Parathyroid adenoma (tissue), 2 donors: ENCODE measurements around the gene CEP83.

Experiments
- H2AFZ ChIP-seq: fragments of 300-600 bp; sonication (generic); one replicate; pipeline ENCODE4 v1.7.0; 2017; ENCODE audit warnings: antibody characterized with exemption, mild to moderate bottlenecking
- H3K27ac ChIP-seq: fragments of 300-600 bp; sonication (generic); one replicate; pipeline ENCODE4 v1.7.0; 2017
- H3K27me3 ChIP-seq: fragments of 300-600 bp; sonication (generic); one replicate; pipeline ENCODE4 v1.7.0; 2017; ENCODE audit warnings: low read length; ENCODE audit not compliant: control insufficient read depth, insufficient read depth
- H3K36me3 ChIP-seq: fragments of 300-600 bp; sonication (generic); one replicate; pipeline ENCODE4 v1.7.0; 2017; ENCODE audit warnings: low read length; ENCODE audit not compliant: control insufficient read depth, insufficient read depth
- H3K4me1 ChIP-seq: fragments of 300-600 bp; sonication (generic); one replicate; pipeline ENCODE4 v1.7.0; 2017; ENCODE audit warnings: control low read depth
- H3K4me2 ChIP-seq: fragments of 300-600 bp; sonication (generic); one replicate; pipeline ENCODE4 v1.7.0; 2017; ENCODE audit warnings: low read length
- H3K4me3 ChIP-seq: fragments of 300-600 bp; sonication (generic); one replicate; pipeline ENCODE4 v1.7.0; 2017; ENCODE audit warnings: low read depth, low read length
- H3K79me2 ChIP-seq: fragments of 300-600 bp; sonication (generic); one replicate; pipeline ENCODE4 v1.7.0; 2017; ENCODE audit warnings: control low read depth
- H3K9ac ChIP-seq: fragments of 300-600 bp; sonication (generic); one replicate; pipeline ENCODE4 v1.7.0; 2017; ENCODE audit warnings: mild to moderate bottlenecking
- H3K9me3 ChIP-seq: fragments of 300-600 bp; sonication (generic); one replicate; pipeline ENCODE4 v1.7.0; 2017; ENCODE audit warnings: low read length; ENCODE audit not compliant: control insufficient read depth
- TF ChIP-seq, protein P1 (sequence below): fragments of 300-600 bp; sonication (generic); IDR thresholded peaks from one replicate; pipeline ENCODE4 v1.7.0; 2017; ENCODE audit warnings: antibody characterized with exemption, mild to moderate bottlenecking
- donor health status: primary hyperparathyroidism.

CEP83 gene

DNA sequence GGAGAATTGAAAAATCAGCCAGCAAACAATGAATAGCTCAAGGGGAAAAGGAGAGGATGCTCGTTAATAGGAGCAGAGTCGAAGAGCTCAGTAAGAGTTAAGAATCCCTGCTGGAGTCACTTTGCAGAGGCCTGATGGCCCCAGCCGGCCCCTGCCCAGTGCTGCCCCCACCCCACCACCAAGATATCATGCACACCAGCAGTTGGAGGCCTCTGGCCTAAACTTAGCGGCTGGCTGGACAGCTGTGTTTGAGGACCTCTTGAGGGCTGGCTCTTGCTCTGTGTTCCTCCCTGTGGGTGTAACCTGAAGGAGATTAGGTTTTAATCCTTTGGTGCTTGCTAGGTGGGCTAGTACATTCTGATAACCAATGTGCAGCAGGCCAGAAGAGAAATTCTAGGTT lies 169.3 kb downstream of the CEP83 start:
- Histone ChIP-seq H3K27me3 (no peaks in the 10 kb centered on the region), H3K4me1 (no peaks in the 10 kb centered on the region), H2AFZ (no peak overlapping the region), H3K4me2 (no peak overlapping the region), H3K9me3 (no peaks in the 10 kb centered on the region), H3K36me3 (no peaks in the 10 kb centered on the region), H3K79me2 (no peaks in the 10 kb centered on the region), H3K9ac (no peak overlapping the region), H3K4me3 (no peak overlapping the region), H3K27ac (no peak overlapping the region)
- TF ChIP-seq, protein P1, sequence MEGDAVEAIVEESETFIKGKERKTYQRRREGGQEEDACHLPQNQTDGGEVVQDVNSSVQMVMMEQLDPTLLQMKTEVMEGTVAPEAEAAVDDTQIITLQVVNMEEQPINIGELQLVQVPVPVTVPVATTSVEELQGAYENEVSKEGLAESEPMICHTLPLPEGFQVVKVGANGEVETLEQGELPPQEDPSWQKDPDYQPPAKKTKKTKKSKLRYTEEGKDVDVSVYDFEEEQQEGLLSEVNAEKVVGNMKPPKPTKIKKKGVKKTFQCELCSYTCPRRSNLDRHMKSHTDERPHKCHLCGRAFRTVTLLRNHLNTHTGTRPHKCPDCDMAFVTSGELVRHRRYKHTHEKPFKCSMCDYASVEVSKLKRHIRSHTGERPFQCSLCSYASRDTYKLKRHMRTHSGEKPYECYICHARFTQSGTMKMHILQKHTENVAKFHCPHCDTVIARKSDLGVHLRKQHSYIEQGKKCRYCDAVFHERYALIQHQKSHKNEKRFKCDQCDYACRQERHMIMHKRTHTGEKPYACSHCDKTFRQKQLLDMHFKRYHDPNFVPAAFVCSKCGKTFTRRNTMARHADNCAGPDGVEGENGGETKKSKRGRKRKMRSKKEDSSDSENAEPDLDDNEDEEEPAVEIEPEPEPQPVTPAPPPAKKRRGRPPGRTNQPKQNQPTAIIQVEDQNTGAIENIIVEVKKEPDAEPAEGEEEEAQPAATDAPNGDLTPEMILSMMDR, result no peak

DNA sequence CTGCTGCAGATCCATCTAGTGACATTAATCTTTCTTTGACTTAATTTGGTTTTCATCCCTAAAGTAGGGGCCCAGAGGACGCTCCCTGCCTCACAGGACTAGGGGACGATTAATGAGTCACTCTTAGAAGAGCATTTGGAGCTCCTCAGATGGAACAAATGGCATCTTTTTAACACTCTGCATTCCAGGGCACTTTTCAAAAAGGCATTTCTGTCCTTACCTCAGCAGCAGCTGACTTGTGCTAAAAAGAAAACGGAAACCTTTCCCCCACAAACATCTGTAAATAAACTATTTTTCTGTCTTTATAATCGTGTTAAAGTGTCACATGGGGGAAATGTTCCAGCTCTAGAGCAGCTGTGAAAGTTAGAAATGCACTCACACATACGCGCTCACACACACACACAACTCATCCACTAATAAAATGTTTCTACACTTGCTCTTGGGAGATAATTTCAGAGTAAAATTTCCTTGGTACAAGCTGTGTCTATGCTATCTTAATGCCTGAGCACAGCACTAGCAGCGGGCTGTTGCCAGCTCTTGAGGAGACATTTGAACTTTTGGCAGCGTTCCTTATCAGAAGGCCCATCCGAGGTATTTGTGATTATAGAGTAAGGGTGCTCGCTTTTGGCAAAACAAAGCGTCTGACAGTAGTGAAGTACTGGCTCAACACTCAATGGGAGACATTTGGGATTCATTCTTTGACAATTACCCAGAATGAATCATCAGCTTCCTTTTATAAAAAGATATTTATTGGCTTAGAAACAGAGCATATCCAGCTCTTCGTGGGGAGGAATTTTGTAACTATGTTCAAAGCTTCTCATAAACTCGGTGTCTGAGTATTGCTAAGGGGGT lies 170.0 kb downstream of the CEP83 start:
- H3K27ac ChIP-seq, result no peak overlapping the region
- H3K4me1 ChIP-seq, result no peaks in the 10 kb centered on the region

DNA sequence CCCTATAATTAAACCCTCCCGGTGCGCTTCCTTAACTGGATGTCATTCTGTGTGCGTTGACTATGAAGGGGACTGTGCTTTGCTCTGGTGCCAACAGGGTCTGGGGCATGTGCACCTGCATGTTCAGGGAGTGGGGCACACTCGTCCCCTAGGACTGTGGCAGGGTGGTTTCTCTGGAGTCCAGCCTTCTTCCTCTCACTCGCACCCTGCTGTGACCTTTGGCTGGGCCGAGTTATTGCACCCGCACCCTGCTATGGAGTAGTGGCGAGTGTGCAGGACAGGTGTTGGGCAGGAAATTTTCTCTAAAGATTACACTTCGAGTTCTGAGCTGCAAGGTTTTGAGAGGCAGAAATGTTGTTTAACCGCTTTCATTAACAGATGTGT lies 172.4 kb downstream of the CEP83 start:
- no peak overlapping the region for H3K4me2 ChIP-seq
- no peaks in the 10 kb centered on the region for H3K9me3 ChIP-seq
- no peaks in the 10 kb centered on the region for H3K79me2 ChIP-seq
- H3K27me3 ChIP-seq, result no peaks in the 10 kb centered on the region
- no peak overlapping the region for H3K9ac ChIP-seq
- H2AFZ ChIP-seq, result no peak overlapping the region
- TF ChIP-seq, protein P1, result no peak
- H3K27ac ChIP-seq, result no peak overlapping the region
- H3K4me3 ChIP-seq, result no peak overlapping the region
- no peaks in the 10 kb centered on the region for H3K4me1 ChIP-seq
- no peaks in the 10 kb centered on the region for H3K36me3 ChIP-seq

More for the DNA sequence above, 170.0 kb downstream of the CEP83 start:
- no peaks in the 10 kb centered on the region for H3K36me3 ChIP-seq
- H3K9me3 ChIP-seq, result no peaks in the 10 kb centered on the region
- TF ChIP-seq, protein P1, result no peak
- H3K4me3 ChIP-seq, result no peak overlapping the region
- no peaks in the 10 kb centered on the region for H3K27me3 ChIP-seq
- H3K4me2 ChIP-seq, result no peak overlapping the region
- no peak overlapping the region for H2AFZ ChIP-seq
- no peak overlapping the region for H3K9ac ChIP-seq
- H3K79me2 ChIP-seq, result no peaks in the 10 kb centered on the region

DNA sequence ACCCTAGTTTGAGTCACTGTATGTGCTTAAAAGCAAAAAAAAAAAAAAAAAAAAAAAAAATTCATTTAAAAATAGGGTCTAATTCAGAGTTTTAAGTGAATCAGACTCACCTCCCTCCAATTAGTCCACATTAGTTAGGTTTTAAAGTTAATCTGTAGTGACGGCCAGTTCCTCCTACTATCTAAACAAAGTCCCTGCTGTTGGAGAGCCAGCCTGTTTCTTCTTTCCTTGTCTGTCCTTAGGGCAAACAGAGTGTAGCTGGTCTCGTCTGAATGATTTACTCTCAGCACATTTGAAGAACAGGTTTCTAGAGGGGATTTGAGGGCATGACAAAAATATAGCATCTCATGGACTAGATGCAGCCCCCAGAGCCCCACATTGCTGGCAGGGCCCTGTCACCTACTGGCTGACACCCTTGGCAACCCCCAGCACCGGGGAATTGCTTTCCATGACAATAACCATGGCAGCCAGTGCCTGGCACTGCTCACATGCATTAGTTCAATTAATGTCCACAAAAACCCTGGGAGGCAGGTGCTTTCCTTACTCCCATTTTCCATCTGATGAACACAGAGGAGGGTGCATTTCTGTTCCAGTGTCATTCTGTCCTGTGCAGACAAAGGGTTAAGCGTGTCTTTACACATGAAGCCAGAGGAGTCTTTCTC lies 173.0 kb downstream of the CEP83 start:
- Histone ChIP-seq H3K9me3 (no peaks in the 10 kb centered on the region), H3K4me3 (no peak overlapping the region), H3K27ac (no peak overlapping the region), H2AFZ (no peak overlapping the region), H3K9ac (no peak overlapping the region), H3K4me2 (no peak overlapping the region), H3K4me1 (no peaks in the 10 kb centered on the region), H3K79me2 (no peaks in the 10 kb centered on the region), H3K27me3 (no peaks in the 10 kb centered on the region), H3K36me3 (no peaks in the 10 kb centered on the region)
- TF ChIP-seq, protein P1, result no peak
